ENCODE data around the gene SDK1.

The SDK1 gene

DNA sequence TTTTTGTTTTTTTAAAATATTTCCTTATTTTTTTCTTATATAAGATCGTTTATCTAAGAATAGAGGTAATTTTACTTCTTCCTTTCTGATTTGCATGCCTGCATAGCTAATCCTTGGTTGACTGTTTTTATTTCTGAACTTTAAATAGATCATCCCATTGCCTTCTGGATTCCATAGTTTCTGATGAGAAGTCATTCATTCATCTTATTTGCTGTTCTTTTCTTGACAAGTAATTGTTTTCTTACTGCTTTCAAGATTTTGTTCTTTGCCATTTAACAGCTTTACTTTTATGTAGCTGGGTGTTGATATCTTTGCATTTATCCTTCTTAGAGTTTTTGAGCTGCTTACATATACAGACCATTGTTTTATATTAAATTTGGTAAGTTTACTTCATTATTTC is 437.9 kb downstream of the SDK1 start:
- H2AFZ ChIP-seq (ENCODE audit: low read length), result no peak overlapping the region
- no peak overlapping the region for H3K18ac ChIP-seq (ENCODE audit: low read length)
- H3K36me3 ChIP-seq (replicated peaks in 1 of 2; ENCODE audit: control insufficient read depth in 2 of 2, insufficient read depth in 2 of 2, low read length in 2 of 2), result no peaks in the 10 kb centered on the region
- no peak overlapping the region for H3K4me3 ChIP-seq (ENCODE audit: low read length in 2 of 2)
- no peak overlapping the region for H4K8ac ChIP-seq (ENCODE audit: low read depth, low read length)
- WGBS, 2 donors (ENCODE audit: extremely low coverage in 2 of 2, insufficient read length in 2 of 2, insufficient replicate concordance in 1 of 2), result no CpG with 5 or more reads among the region's 1 CpG
- no peak overlapping the region for H2BK5ac ChIP-seq (ENCODE audit: low read length)
- DNase-seq (ENCODE audit: low spot score), result no peak
- H3K27me3 ChIP-seq (ENCODE audit: control insufficient read depth in 3 of 3, insufficient read depth in 3 of 3, low read depth in 1 of 3, low read length in 3 of 3), result no peaks in the 10 kb centered on the region
- H3K9ac ChIP-seq (ENCODE audit: low read depth, low read length, poor library complexity), result no peak overlapping the region
- no peak overlapping the region for H3K23ac ChIP-seq (ENCODE audit: low read depth, low read length, poor library complexity)
- no peak overlapping the region for H4K91ac ChIP-seq (ENCODE audit: low read depth, low read length, poor library complexity)
- no peak overlapping the region for H2BK15ac ChIP-seq (ENCODE audit: low read length)
- H3K4ac ChIP-seq (ENCODE audit: low read length), result no peak overlapping the region
- H3K79me1 ChIP-seq (ENCODE audit: low read depth, low read length), result no peaks in the 10 kb centered on the region
- no peak overlapping the region for H3K14ac ChIP-seq (ENCODE audit: low read length)
- peaks cover 4 to 9% of the 10 kb centered on the region in 2 donors for H3K9me3 ChIP-seq (replicated peaks in 1 of 2; ENCODE audit: control insufficient read depth in 2 of 2, insufficient read depth in 1 of 2, low read depth in 1 of 2, low read length in 2 of 2)
- no peak overlapping the region for H2BK120ac ChIP-seq (ENCODE audit: low read depth, low read length)
- no peaks in the 10 kb centered on the region for H3K4me1 ChIP-seq (ENCODE audit: control insufficient read depth in 2 of 2, insufficient read depth in 1 of 2, low read depth in 1 of 2, low read length in 2 of 2)
- no peak overlapping the region for H3K27ac ChIP-seq (replicated peaks; ENCODE audit: low read length)
- H2AK5ac ChIP-seq (ENCODE audit: low read depth, low read length), result no peak overlapping the region
- no peak overlapping the region for H2BK12ac ChIP-seq (ENCODE audit: low read length)
- no peak overlapping the region for H3K4me2 ChIP-seq (ENCODE audit: insufficient read depth, low read length, poor library complexity, severe bottlenecking)

DNA sequence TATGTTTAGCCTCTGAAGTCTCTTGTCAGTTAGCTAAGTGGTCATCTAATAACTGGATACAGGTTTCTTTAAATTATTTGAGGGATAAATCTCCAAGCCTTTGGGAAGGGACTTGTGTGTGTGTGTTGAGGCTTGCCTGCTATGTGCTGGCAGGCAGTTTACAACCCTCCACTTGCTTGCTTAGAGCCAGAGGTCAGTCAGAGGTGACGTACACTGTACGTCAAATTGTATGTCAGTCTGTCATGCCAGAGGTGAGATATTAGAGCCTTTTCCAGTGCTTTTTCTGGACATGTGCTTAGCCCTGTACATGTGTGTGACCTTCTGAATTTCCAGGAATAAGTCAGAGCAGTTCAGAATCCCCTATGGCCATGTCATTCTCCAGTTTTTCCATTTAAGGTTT is 438.9 kb downstream of the SDK1 start:
- Histone ChIP-seq H2BK12ac (ENCODE audit: low read length) (no peak overlapping the region), H2BK120ac (ENCODE audit: low read depth, low read length) (no peak overlapping the region), H4K8ac (ENCODE audit: low read depth, low read length) (no peak overlapping the region), H3K14ac (ENCODE audit: low read length) (no peak overlapping the region), H2BK5ac (ENCODE audit: low read length) (no peak overlapping the region), H3K36me3 (replicated peaks in 1 of 2; ENCODE audit: control insufficient read depth in 2 of 2, insufficient read depth in 2 of 2, low read length in 2 of 2) (no peaks in the 10 kb centered on the region), H4K91ac (ENCODE audit: low read depth, low read length, poor library complexity) (no peak overlapping the region), H3K4me2 (ENCODE audit: insufficient read depth, low read length, poor library complexity, severe bottlenecking) (no peak overlapping the region), H3K79me1 (ENCODE audit: low read depth, low read length) (no peaks in the 10 kb centered on the region), H3K18ac (ENCODE audit: low read length) (no peak overlapping the region), H3K4ac (ENCODE audit: low read length) (no peak overlapping the region), H2AK5ac (ENCODE audit: low read depth, low read length) (no peak overlapping the region), H3K23ac (ENCODE audit: low read depth, low read length, poor library complexity) (no peak overlapping the region), H2BK15ac (ENCODE audit: low read length) (no peak overlapping the region), H3K4me1 (ENCODE audit: control insufficient read depth in 2 of 2, insufficient read depth in 1 of 2, low read depth in 1 of 2, low read length in 2 of 2) (no peaks in the 10 kb centered on the region), H3K9ac (ENCODE audit: low read depth, low read length, poor library complexity) (no peak overlapping the region), H3K4me3 (ENCODE audit: low read length in 2 of 2) (no peak overlapping the region), H3K27ac (replicated peaks; ENCODE audit: low read length) (no peak overlapping the region), H3K27me3 (ENCODE audit: control insufficient read depth in 3 of 3, insufficient read depth in 3 of 3, low read depth in 1 of 3, low read length in 3 of 3) (no peaks in the 10 kb centered on the region), H3K9me3 (replicated peaks in 1 of 2; ENCODE audit: control insufficient read depth in 2 of 2, insufficient read depth in 1 of 2, low read depth in 1 of 2, low read length in 2 of 2) (peaks cover 4 to 9% of the 10 kb centered on the region in 2 donors), H2AFZ (ENCODE audit: low read length) (no peak overlapping the region)
- DNase-seq (ENCODE audit: low spot score), result no peak
- WGBS, 2 donors (ENCODE audit: extremely low coverage in 2 of 2, insufficient read length in 2 of 2, insufficient replicate concordance in 1 of 2), result no CpG with 5 or more reads among the region's 2 CpGs

DNA sequence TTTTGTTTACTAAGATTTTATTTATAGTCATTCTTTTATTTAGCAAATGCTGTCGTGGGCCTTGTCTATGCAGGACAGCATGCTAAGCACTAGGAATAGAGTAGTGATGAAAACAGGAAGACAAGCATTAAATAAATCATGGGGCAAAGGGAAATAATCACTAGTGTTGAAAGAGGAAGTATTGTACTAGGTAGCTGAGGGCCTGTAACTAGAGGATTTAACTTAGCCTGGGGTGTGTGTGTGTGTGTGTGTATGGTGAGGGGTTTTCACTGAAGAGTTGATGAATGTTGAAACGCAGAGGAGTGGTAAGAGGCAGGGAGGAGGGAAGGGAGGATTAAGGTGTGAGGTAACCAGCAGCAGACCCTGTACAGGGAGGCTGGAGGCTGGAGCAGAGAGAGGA is 446.4 kb downstream of the SDK1 start:
- Histone ChIP-seq H2AFZ (ENCODE audit: low read length) (no peak overlapping the region), H2AK5ac (ENCODE audit: low read depth, low read length) (no peak overlapping the region), H3K23ac (ENCODE audit: low read depth, low read length, poor library complexity) (no peak overlapping the region), H3K79me1 (ENCODE audit: low read depth, low read length) (no peaks in the 10 kb centered on the region), H2BK5ac (ENCODE audit: low read length) (no peak overlapping the region), H3K4me2 (ENCODE audit: insufficient read depth, low read length, poor library complexity, severe bottlenecking) (no peak overlapping the region), H3K27me3 (ENCODE audit: control insufficient read depth in 3 of 3, insufficient read depth in 3 of 3, low read depth in 1 of 3, low read length in 3 of 3) (no peaks in the 10 kb centered on the region), H2BK15ac (ENCODE audit: low read length) (no peak overlapping the region), H4K8ac (ENCODE audit: low read depth, low read length) (no peak overlapping the region), H3K4me1 (ENCODE audit: control insufficient read depth in 2 of 2, insufficient read depth in 1 of 2, low read depth in 1 of 2, low read length in 2 of 2) (no peaks in the 10 kb centered on the region), H3K4ac (ENCODE audit: low read length) (no peak overlapping the region), H3K18ac (ENCODE audit: low read length) (no peak overlapping the region), H3K14ac (ENCODE audit: low read length) (no peak overlapping the region), H3K9ac (ENCODE audit: low read depth, low read length, poor library complexity) (no peak overlapping the region), H2BK120ac (ENCODE audit: low read depth, low read length) (no peak overlapping the region), H3K9me3 (replicated peaks in 1 of 2; ENCODE audit: control insufficient read depth in 2 of 2, insufficient read depth in 1 of 2, low read depth in 1 of 2, low read length in 2 of 2) (no peaks in the 10 kb centered on the region), H3K4me3 (ENCODE audit: low read length in 2 of 2) (no peak overlapping the region), H2BK12ac (ENCODE audit: low read length) (no peak overlapping the region), H3K36me3 (replicated peaks in 1 of 2; ENCODE audit: control insufficient read depth in 2 of 2, insufficient read depth in 2 of 2, low read length in 2 of 2) (no peaks in the 10 kb centered on the region), H3K27ac (replicated peaks; ENCODE audit: low read length) (no peak overlapping the region), H4K91ac (ENCODE audit: low read depth, low read length, poor library complexity) (no peak overlapping the region)
- DNase-seq (ENCODE audit: low spot score), result no peak
- WGBS, 2 donors (ENCODE audit: extremely low coverage in 2 of 2, insufficient read length in 2 of 2, insufficient replicate concordance in 1 of 2), result no CpG with 5 or more reads among the region's 2 CpGs

DNA sequence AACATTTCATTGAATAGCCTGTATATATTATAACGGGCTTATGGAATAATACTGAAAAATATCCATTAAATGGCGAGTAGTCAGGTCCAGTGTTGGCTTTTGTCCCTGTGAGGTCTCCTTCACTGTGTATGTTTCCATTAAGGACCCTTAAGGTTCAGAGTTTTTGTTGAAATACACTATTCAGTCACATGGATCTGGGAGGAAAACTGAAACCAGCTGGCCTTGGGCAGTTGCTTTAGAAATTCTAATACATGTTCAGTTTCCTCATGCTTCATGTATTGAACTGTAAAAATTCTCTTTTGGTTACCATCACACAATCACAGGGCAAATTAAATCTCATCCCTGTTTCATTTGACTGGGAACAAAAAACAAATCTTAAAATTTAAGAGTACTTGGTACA is 447.3 kb downstream of the SDK1 start:
- H3K14ac ChIP-seq (ENCODE audit: low read length), result no peak overlapping the region
- no peak overlapping the region for H3K23ac ChIP-seq (ENCODE audit: low read depth, low read length, poor library complexity)
- WGBS, 2 donors (ENCODE audit: extremely low coverage in 2 of 2, insufficient read length in 2 of 2, insufficient replicate concordance in 1 of 2), result no CpG with 5 or more reads among the region's 2 CpGs

More for the DNA sequence above, 447.3 kb downstream of the SDK1 start:
- Histone ChIP-seq H2AK5ac (ENCODE audit: low read depth, low read length) (no peak overlapping the region), H2BK120ac (ENCODE audit: low read depth, low read length) (no peak overlapping the region), H3K9me3 (replicated peaks in 1 of 2; ENCODE audit: control insufficient read depth in 2 of 2, insufficient read depth in 1 of 2, low read depth in 1 of 2, low read length in 2 of 2) (no peaks in the 10 kb centered on the region), H3K18ac (ENCODE audit: low read length) (no peak overlapping the region), H3K4me1 (ENCODE audit: control insufficient read depth in 2 of 2, insufficient read depth in 1 of 2, low read depth in 1 of 2, low read length in 2 of 2) (no peaks in the 10 kb centered on the region), H4K91ac (ENCODE audit: low read depth, low read length, poor library complexity) (no peak overlapping the region), H3K4me3 (ENCODE audit: low read length in 2 of 2) (no peak overlapping the region), H2BK15ac (ENCODE audit: low read length) (no peak overlapping the region), H3K27ac (replicated peaks; ENCODE audit: low read length) (no peak overlapping the region), H2BK12ac (ENCODE audit: low read length) (no peak overlapping the region), H4K8ac (ENCODE audit: low read depth, low read length) (no peak overlapping the region), H3K36me3 (replicated peaks in 1 of 2; ENCODE audit: control insufficient read depth in 2 of 2, insufficient read depth in 2 of 2, low read length in 2 of 2) (no peaks in the 10 kb centered on the region), H3K4ac (ENCODE audit: low read length) (no peak overlapping the region), H3K27me3 (ENCODE audit: control insufficient read depth in 3 of 3, insufficient read depth in 3 of 3, low read depth in 1 of 3, low read length in 3 of 3) (no peaks in the 10 kb centered on the region), H3K4me2 (ENCODE audit: insufficient read depth, low read length, poor library complexity, severe bottlenecking) (no peak overlapping the region), H2AFZ (ENCODE audit: low read length) (no peak overlapping the region), H3K79me1 (ENCODE audit: low read depth, low read length) (no peaks in the 10 kb centered on the region), H2BK5ac (ENCODE audit: low read length) (no peak overlapping the region), H3K9ac (ENCODE audit: low read depth, low read length, poor library complexity) (no peak overlapping the region)
- DNase-seq (ENCODE audit: low spot score), result no peak
